K562 (cell line): Measurements from ENCODE around the gene CHCHD6. TPM values are rescaled to one million over a fixed set of nuclear protein-coding genes. Genes with fewer than 3 reads are reported as not detected.

Source experiments
- ATAC-seq: fragments of 200-7000 bp; cut with Tn5 transposase; 3 replicates; pipeline ENCODE4 v1.9.1; 2020; ENCODE audit warnings: moderate library complexity
- BruUV-seq: library from RNA; stranded (reverse); fragments of 400-500 nt; replicated peaks from 2 replicates; lab custom pipeline; 2021; lab: Mats Ljungman, UMichigan
- CTCF ChIA-PET: fragments of 300-600 bp; formaldehyde crosslinking; extraction: SDS; loops from one replicate; lab custom pipeline; 2021; ENCODE audit warnings: low intra/inter-chr PET ratio; lab: Yijun Ruan, JAX
- POLR2A ChIA-PET: fragments of 300-600, 350-650 bp; sonication (Branson Sonifier 250); formaldehyde crosslinking; extraction: SDS; loops from one replicate; lab custom pipeline; 2021; ENCODE audit warnings: antibody characterized with exemption, inconsistent platforms; lab: Yijun Ruan, JAX
- DNase-seq, 4 experiments: peaks; one replicate each; pipeline versions ENCODE4 v3.0.0 to v3.0.0-alpha.2; 2011 to 2018; ENCODE audit warnings: low spot score in 3 of 4, mixed read lengths in 3 of 4; ENCODE audit errors: extremely low read depth in 1 of 4
- FAIRE-seq: peaks from 2 replicates; lab custom pipeline; 2011; peaks lifted over from hg19 to GRCh38; lab: Jason Lieb, UNC
- H2AFZ ChIP-seq: 2 replicates; pipeline ENCODE4 v1.6.0; 2011; ENCODE audit warnings: low read depth, low read length, control low read depth, inconsistent platforms
- H3K27ac ChIP-seq: fragments of 200-600 bp; 3 replicates; pipeline ENCODE4 v1.8.0; 2011; ENCODE audit warnings: low read depth, mild to moderate bottlenecking, control low read depth, inconsistent platforms, low read length, moderate library complexity, mixed read lengths; ENCODE audit errors: extremely low read depth
- H3K27me3 ChIP-seq, 2 experiments: fragments of 300-600 bp in 1 of 2; 2 replicates in 1 of 2; 3 replicates in 1 of 2; pipeline versions ENCODE4 v1.6.0 to v1.8.0; 2011; ENCODE audit warnings: inconsistent platforms in 2 of 2, low read length in 2 of 2, mild to moderate bottlenecking in 1 of 2, mixed read lengths in 1 of 2, moderate library complexity in 1 of 2; ENCODE audit not compliant: control insufficient read depth in 2 of 2, insufficient read depth in 2 of 2
- H3K36me3 ChIP-seq: fragments of 300-600 bp; 3 replicates; pipeline ENCODE4 v1.8.0; 2011; ENCODE audit warnings: mild to moderate bottlenecking, low read length, inconsistent platforms; ENCODE audit not compliant: control insufficient read depth, insufficient read depth
- H3K4me1 ChIP-seq, 2 experiments: fragments of 200-600 bp in 1 of 2; replicated peaks in 1 of 2; 2 replicates in 1 of 2; 3 replicates in 1 of 2; pipeline versions ENCODE4 v1.5.1 to v1.8.0; 2011; ENCODE audit warnings: inconsistent platforms in 2 of 2, low read length in 2 of 2, mild to moderate bottlenecking in 1 of 2, mixed read lengths in 1 of 2, moderate library complexity in 1 of 2; ENCODE audit not compliant: control insufficient read depth in 2 of 2, insufficient read depth in 2 of 2
- H3K4me2 ChIP-seq: 2 replicates; pipeline ENCODE4 v1.6.1; 2011; ENCODE audit warnings: low read length, control low read depth, inconsistent platforms, mixed read lengths; ENCODE audit not compliant: insufficient read depth
- H3K4me3 ChIP-seq: fragments of 200-600 bp; sonication (generic), shearing (Covaris generic); 2 replicates; pipeline ENCODE4 v1.5.1; 2016; ENCODE audit warnings: control low read depth, inconsistent platforms
- H3K79me2 ChIP-seq: fragments of 200-600 bp; 3 replicates; pipeline ENCODE4 v1.8.0; 2011; ENCODE audit warnings: low read length, inconsistent platforms; ENCODE audit not compliant: control insufficient read depth, insufficient read depth
- H3K9ac ChIP-seq, 2 experiments: 2 replicates each; pipeline versions ENCODE4 v1.6.0 to v1.6.1; 2011; ENCODE audit warnings: low read depth in 2 of 2, low read length in 2 of 2, control low read depth in 1 of 2, inconsistent platforms in 1 of 2, mild to moderate bottlenecking in 1 of 2, mixed read lengths in 1 of 2; ENCODE audit not compliant: insufficient read depth in 1 of 2
- H3K9me1 ChIP-seq: one replicate; pipeline ENCODE4 v1.6.0; 2011; ENCODE audit warnings: inconsistent platforms, mild to moderate bottlenecking, low read length, moderate library complexity; ENCODE audit not compliant: control insufficient read depth, insufficient read depth
- H3K9me3 ChIP-seq: replicated peaks from 2 replicates; pipeline ENCODE4 v1.5.1; 2011; ENCODE audit warnings: low read depth, low read length, inconsistent platforms; ENCODE audit not compliant: control insufficient read depth, insufficient read depth
- H4K20me1 ChIP-seq: replicated peaks from 2 replicates; pipeline ENCODE4 v1.6.1; 2011; ENCODE audit warnings: low read length, inconsistent platforms, mixed read lengths; ENCODE audit not compliant: control insufficient read depth, insufficient read depth
- ASH1L ChIP-seq: fragments of 450-650 bp; IDR thresholded peaks from 2 replicates; pipeline ENCODE4 v1.6.1; 2018; ENCODE audit warnings: borderline replicate concordance, mild to moderate bottlenecking, low read depth; ENCODE audit not compliant: partially characterized antibody
- CEBPB ChIP-seq: fragments of 450-650 bp; IDR thresholded peaks from 2 replicates; pipeline ENCODE4 v1.6.1; 2016; ENCODE audit warnings: missing genetic modification characterization, missing compliant biosample characterization
- CEBPG ChIP-seq, 3 experiments: fragments of 200-800 bp in 1 of 3; sonication (Bioruptor generic) in 1 of 3; sonication (generic) in 1 of 3; formaldehyde crosslinking in 1 of 3; IDR thresholded peaks in 2 of 3; conservative IDR thresholded peaks in 1 of 3; 2 replicates each; pipeline versions ENCODE4 v1.6.1 to v1.8.0; 2016 to 2022; ENCODE audit warnings: missing compliant biosample characterization in 2 of 3, missing genetic modification characterization in 2 of 3, mild to moderate bottlenecking in 1 of 3, missing genetic modification reagents in 1 of 3
- MYBL2 ChIP-seq, 2 experiments: fragments of 450-650 bp in 1 of 2; sonication (generic) in 1 of 2; formaldehyde crosslinking in 1 of 2; IDR thresholded peaks; 2 replicates each; pipeline versions ENCODE4 v1.6.1 to v1.8.1; 2017 to 2022; ENCODE audit warnings: borderline replicate concordance in 1 of 2, inconsistent platforms in 1 of 2, low read depth in 1 of 2, mild to moderate bottlenecking in 1 of 2, missing genetic modification reagents in 1 of 2, moderate library complexity in 1 of 2
- ZBTB11 ChIP-seq, 3 experiments: fragments of 200-800 bp in 1 of 3; fragments of 250-450 bp in 1 of 3; fragments of 450-650 bp in 1 of 3; sonication (Bioruptor Pico) in 1 of 3; sonication (Bioruptor generic) in 1 of 3; formaldehyde crosslinking in 1 of 3; IDR thresholded peaks; 2 replicates each; pipeline versions ENCODE4 v1.6.1 to v1.8.0; 2016 to 2022; ENCODE audit warnings: mild to moderate bottlenecking in 2 of 3, missing genetic modification characterization in 2 of 3, missing compliant biosample characterization in 1 of 3, moderate library complexity in 1 of 3
- ZFP36 ChIP-seq: fragments of 150-350 bp; IDR thresholded peaks from 2 replicates; pipeline ENCODE4 v1.6.1; 2018; ENCODE audit warnings: low read length, low read depth; ENCODE audit not compliant: partially characterized antibody
- WGBS: fragments of 100-300 bp; shearing (Covaris generic); methylation state at CpG from one replicate; pipeline ENCODE4 v1.1.6; 2016; ENCODE audit warnings: low coverage, mixed read lengths; ENCODE audit not compliant: insufficient coverage; ENCODE audit errors: missing lambda C conversion rate; 5-methylcytosine and 5-hydroxymethylcytosine counted together
- in situ Hi-C: fragments of 300-500 bp; cut with MboI; formaldehyde crosslinking; loops from 4 replicates; pipeline ENCODE4 v1.15.0; 2018; ENCODE audit warnings: inconsistent platforms, mixed read lengths
- intact Hi-C: fragments of 100-400 bp; cut with micrococcal nuclease; formaldehyde crosslinking; loops from 2 replicates; pipeline ENCODE4 v1.14.2; 2022
- polyA plus RNA-seq, 8 experiments: library from polyadenylated mRNA; depleted of rRNA in 4 of 8; stranded (reverse) in 5 of 8; unstranded in 3 of 8; fragments of >200 nt; fragmentation: Nextera tagmentation in 2 of 8; fragmentation: Illumina TruSeq in 1 of 8; extraction: Ambion mirVana in 2 of 8; extraction: Trizol in 1 of 8; gene quantifications; 2 replicates each; pipeline versions ENCODE4 v1.2.1 to v1.2.3, GENCODE V29; 2011 to 2014; ENCODE audit warnings: inconsistent platforms in 1 of 8, missing spikeins in 1 of 8
- total RNA-seq, 7 experiments: library from RNA; depleted of rRNA in 6 of 7; stranded (reverse); fragments of >200 nt in 6 of 7; fragmentation: Illumina TruSeq in 2 of 7; extraction: Trizol in 2 of 7; gene quantifications; 2 replicates each; pipeline versions ENCODE4 v1.2.1 to v1.2.3, GENCODE V29; 2011 to 2021; ENCODE audit warnings: low replicate concordance in 1 of 7
- TF ChIP-seq, protein P1 (sequence below), 2 experiments: fragments of 150-350 bp in 1 of 2; IDR thresholded peaks; 2 replicates each; pipeline ENCODE4 v1.6.1; 2012 to 2016; ENCODE audit warnings: low read depth in 2 of 2, low read length in 2 of 2, mild to moderate bottlenecking in 1 of 2, moderate library complexity in 1 of 2
- TF ChIP-seq, protein P2 (sequence below): fragments of 250-450 bp; sonication (Bioruptor Pico); IDR thresholded peaks from 2 replicates; pipeline ENCODE4 v1.9.0; 2021; ENCODE audit warnings: mild to moderate bottlenecking, inconsistent platforms

Gene CHCHD6
- total and polyA plus RNA-seq, 9 of the 15 experiments (the other 6 are each of a cell fraction or from before 2014, with no cell fraction given) = 4.6 to 18.6 (median 10.9) TPM

- in situ Hi-C loops = no loop called here
- Histone ChIP-seq H3K4me2 (no peak overlapping the region), H3K9ac (no peak overlapping the region), H3K4me1 (peaks cover 23 to 25% of the 10 kb centered on the region in 2 experiments; a peak in 4 of 5 replicates), H3K9me1 (peaks cover 2% of the 10 kb centered on the region), H3K9me3 (no peaks in the 10 kb centered on the region)
- intact Hi-C loops = no loop called here
- WGBS = 84% methylated on average over 4 of the region's 7 CpGs
- TF ChIP-seq, protein P1, sequence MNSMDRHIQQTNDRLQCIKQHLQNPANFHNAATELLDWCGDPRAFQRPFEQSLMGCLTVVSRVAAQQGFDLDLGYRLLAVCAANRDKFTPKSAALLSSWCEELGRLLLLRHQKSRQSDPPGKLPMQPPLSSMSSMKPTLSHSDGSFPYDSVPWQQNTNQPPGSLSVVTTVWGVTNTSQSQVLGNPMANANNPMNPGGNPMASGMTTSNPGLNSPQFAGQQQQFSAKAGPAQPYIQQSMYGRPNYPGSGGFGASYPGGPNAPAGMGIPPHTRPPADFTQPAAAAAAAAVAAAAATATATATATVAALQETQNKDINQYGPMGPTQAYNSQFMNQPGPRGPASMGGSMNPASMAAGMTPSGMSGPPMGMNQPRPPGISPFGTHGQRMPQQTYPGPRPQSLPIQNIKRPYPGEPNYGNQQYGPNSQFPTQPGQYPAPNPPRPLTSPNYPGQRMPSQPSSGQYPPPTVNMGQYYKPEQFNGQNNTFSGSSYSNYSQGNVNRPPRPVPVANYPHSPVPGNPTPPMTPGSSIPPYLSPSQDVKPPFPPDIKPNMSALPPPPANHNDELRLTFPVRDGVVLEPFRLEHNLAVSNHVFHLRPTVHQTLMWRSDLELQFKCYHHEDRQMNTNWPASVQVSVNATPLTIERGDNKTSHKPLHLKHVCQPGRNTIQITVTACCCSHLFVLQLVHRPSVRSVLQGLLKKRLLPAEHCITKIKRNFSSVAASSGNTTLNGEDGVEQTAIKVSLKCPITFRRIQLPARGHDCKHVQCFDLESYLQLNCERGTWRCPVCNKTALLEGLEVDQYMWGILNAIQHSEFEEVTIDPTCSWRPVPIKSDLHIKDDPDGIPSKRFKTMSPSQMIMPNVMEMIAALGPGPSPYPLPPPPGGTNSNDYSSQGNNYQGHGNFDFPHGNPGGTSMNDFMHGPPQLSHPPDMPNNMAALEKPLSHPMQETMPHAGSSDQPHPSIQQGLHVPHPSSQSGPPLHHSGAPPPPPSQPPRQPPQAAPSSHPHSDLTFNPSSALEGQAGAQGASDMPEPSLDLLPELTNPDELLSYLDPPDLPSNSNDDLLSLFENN (IDR thresholded peaks at IDR 0.05; ENCODE audit: low read depth in 2 of 2, low read length in 2 of 2) = no peak
- TF ChIP-seq CEBPB = peak; percentile 80
- TF ChIP-seq CEBPG (CRISPR knock-in tag; IDR thresholded peaks at IDR 0.05) = no peak
- TF ChIP-seq CEBPG (tag; conservative IDR thresholded peaks at IDR 0.05 in 1 of 2, IDR thresholded peaks at IDR 0.05 in 1 of 2) = peak; percentile 54 to 57; a peak in 3 of 4 replicates
- TF ChIP-seq ASH1L = no peak
- TF ChIP-seq MYBL2 (IDR thresholded peaks at IDR 0.05; ENCODE audit: low read depth) = no peak
- no peak for TF ChIP-seq MYBL2 (CRISPR knock-in tag; IDR thresholded peaks at IDR 0.05; ENCODE audit: borderline replicate concordance)
- no peak for TF ChIP-seq ZBTB11 (CRISPR knock-in tag; IDR thresholded peaks at IDR 0.05)
- TF ChIP-seq ZFP36 = no peak
- TF ChIP-seq, protein P2, sequence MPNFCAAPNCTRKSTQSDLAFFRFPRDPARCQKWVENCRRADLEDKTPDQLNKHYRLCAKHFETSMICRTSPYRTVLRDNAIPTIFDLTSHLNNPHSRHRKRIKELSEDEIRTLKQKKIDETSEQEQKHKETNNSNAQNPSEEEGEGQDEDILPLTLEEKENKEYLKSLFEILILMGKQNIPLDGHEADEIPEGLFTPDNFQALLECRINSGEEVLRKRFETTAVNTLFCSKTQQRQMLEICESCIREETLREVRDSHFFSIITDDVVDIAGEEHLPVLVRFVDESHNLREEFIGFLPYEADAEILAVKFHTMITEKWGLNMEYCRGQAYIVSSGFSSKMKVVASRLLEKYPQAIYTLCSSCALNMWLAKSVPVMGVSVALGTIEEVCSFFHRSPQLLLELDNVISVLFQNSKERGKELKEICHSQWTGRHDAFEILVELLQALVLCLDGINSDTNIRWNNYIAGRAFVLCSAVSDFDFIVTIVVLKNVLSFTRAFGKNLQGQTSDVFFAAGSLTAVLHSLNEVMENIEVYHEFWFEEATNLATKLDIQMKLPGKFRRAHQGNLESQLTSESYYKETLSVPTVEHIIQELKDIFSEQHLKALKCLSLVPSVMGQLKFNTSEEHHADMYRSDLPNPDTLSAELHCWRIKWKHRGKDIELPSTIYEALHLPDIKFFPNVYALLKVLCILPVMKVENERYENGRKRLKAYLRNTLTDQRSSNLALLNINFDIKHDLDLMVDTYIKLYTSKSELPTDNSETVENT = no peak
- TF ChIP-seq, all 486 proteins: peak for 2
- POLR2A ChIA-PET = no interaction called here
- BruUV-seq = no TSS peak
- no peak for DNase-seq
- no peak for ATAC-seq
- Histone ChIP-seq H2AFZ (no peak overlapping the region), H3K27me3 (no peaks in the 10 kb centered on the region), H3K27ac (no peak overlapping the region), H3K79me2 (no peaks in the 10 kb centered on the region), H4K20me1 (no peaks in the 10 kb centered on the region), H3K4me3 (no peak overlapping the region), H3K36me3 (no peaks in the 10 kb centered on the region)
- no peak for FAIRE-seq
- CTCF ChIA-PET = no interaction called here
Observed at GRCh38 chr3:126883241-126883640, 179.2 kb downstream of the CHCHD6 start.
